IPS DF 4.7 (cell line): ENCODE measurements around the gene RNPEP.
"Not testable (repeated sequence)": the region's sequence is repeated elsewhere in the genome, so short reads cannot be mapped to it uniquely, and the experiment has no call there.

Experiments
- DNase-seq: peaks from one replicate; pipeline ENCODE4 v3.0.0-alpha.2; 2013; ENCODE audit warnings: low spot score; ENCODE audit errors: extremely low read depth

RNPEP gene

GRCh38 chr1:201982623-201983379 is at the start of gene RNPEP:
TSS of gene RNPEP (plus strand) at chr1:201982648. CDS start at chr1:201982667, 19 bp downstream.
- DNase-seq, result no peak

- no peak for DNase-seq
Observed at GRCh38 chr1:201933840-201934430, 48.5 kb upstream of the RNPEP start.

DNA sequence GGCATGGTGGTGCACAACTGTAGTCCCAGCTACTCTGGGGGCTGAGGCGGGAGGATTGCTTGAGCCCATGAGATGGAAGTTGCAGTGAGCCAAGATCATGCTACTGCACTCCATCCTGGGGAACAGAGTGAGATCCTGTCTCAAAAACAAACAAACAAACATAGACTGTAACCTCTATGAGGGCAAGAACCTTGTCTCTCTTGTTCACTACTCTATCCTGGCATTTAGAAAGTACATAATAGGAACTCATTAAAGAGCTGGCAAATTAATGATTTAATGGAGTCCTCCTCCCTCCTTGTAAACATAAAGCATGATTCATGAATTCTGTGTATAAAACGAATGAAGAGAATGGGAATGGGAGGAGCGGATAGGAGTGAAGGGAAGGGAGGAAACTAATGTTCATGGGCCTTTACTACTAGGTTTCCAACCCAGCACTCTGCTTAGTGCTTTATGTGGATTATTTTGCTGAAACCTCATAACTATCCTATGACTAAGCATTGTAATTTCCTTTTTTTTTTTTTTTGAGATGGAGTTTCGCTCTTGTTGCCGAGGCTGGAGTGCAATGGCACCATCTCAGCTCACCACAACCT is 44.7 kb upstream of the RNPEP start:
- no peak for DNase-seq

DNA sequence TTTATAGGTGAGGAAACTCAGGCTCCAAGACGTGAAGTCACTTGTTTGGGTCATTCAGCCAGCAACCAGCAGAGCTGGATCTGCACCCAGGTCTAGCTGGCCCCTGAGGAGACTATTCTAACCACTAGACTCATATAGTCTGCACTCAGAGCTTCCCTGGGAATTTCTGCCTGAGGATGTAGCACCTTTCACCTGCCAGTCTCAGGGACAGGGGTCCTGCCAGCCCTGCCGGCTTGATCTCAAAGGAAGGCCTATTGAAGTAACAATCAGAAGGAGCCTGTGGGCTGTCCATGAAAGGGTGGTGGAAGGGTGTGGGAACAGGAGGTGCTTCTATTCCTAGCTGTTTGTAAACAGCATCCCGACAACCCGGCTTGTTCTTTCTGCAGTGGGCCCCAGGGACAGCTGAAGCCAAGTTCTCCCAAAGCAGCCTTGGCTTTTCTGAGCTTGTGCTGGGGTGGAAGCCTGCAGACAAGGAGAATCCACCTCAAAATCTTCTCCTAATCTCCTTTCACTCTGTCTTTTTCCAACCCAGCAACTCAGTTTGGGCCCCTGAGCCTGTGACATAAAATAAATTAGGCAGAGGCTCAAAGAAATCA is 43.9 kb upstream of the RNPEP start:
- no peak for DNase-seq

GRCh38 chr1:201939148-201939547 is 43.3 kb upstream of the RNPEP start:
- DNase-seq, result no peak

DNA sequence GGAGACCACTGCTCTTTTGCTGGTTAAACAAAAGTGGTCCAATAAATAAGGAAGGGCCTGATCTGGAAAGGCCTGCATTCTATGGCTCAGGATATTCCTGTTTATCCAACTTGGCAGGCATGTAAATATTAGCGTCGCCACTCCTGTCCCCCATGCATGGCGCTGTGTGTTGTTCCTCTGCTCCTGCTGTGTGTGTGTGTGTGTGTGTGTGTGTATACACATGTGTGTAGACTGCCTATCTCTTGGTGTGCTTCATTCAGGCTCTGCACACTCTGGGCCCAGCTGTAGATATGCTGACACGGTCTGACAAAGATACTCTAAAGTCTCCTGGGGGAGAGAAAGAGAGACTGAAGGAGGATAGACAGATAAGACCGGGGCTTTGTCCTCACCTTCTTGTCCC is 42.9 kb upstream of the RNPEP start:
- no peak for DNase-seq

- DNase-seq, result not testable (repeated sequence)
Observed at GRCh38 chr1:201940316-201940715, 42.1 kb upstream of the RNPEP start.

DNA sequence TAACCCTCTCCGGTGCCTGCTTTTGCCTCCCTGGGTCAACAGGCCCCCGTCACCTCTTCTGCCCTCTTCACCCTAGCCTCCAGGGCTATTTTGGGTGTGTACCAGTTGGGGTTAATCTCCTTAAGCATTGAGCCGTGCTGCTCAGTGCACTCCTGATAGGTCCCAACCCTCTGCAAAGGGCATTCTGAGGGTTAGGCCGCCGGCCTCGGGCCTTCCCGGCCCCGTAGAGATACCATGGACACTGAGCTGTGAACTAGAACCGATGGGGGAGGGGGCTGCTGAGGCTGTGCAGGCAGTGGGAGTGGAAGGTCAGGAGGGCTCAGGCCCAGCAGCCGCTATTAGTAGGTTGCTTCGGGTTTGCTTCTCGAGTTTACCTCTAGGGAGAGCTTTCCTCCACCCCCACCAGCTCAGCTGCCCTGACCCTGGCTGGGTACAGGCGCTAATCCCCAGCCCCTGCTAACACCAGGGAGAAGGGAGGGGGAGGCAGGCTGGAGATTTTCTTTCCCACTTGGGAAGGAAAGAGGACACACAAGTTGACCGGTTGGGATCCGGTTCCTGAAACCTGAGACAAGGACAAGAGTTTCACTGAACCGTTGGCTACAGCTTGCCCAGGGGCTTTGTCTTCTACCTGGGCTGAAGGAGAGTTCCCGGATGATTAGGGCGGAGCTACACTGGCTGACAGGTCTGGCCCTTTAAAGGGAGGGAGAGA is 40.9 kb upstream of the RNPEP start:
- DNase-seq, result peak; percentile 90

DNA sequence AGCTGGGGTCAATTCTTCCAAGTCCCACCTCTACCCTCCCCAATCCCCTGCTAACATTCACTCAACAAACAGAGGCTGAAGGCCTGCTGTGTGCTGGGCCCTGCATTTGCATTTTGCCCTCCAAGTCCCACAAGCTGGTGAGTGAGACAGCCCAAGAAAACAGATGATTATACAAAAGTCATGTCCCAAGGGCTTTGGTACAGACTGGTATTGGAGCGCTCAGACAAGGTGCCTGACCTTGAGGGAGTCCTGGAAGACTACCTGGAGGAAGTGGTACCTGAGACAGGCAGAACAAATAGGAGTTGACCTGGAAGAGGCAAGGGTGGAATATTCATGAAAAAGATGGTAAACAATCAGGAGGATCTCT is 40.3 kb upstream of the RNPEP start:
- DNase-seq, result no peak

GRCh38 chr1:201944002-201944401 is 38.4 kb upstream of the RNPEP start:
- no peak for DNase-seq

DNA sequence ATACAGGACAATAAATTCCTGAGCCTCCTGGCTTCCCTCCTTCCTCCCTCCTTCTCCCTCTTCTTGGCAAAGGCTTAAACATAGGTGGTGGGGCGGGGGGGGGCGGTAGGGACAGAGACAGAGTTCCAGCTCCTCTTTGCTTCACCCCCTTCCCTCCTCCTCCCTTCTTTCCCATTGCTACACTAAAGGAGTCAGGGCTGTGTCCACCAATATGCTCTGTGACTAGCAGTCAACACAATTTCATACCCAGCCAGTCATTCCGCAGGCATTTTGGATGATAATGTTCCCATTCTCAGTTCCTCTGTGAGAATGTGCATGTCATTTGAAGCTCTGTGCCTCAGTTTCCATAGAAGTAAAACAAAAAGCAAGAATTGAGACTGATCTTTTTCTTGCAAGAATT is 37.8 kb upstream of the RNPEP start:
- no peak for DNase-seq

GRCh38 chr1:201945157-201945556 is 37.3 kb upstream of the RNPEP start:
- no peak for DNase-seq

DNA sequence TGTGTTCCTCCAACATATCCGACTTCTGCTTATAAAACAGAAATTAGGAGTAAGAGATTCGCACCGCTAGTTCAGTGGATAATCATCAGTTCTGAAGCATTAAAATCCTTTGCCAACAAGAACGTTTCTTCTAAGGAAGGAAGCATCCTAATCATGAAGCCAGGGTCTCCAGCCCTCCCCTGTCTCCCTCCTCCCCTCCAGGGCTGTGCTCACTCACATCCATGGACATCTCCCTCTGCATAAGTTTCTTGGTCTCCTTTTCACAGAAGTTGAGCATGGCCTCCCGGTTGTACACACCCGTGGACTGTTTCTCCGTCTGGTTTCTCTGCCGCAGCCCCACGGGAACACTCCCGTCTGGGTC is 36.6 kb upstream of the RNPEP start:
- DNase-seq, result no peak

GRCh38 chr1:201946224-201946908 is 36.1 kb upstream of the RNPEP start, which contains the start of gene LMOD1:
TSS of gene LMOD1 (minus strand) at chr1:201946548. CDS start at chr1:201946340, 208 bp downstream.
- peak; percentile 36 for DNase-seq

DNA sequence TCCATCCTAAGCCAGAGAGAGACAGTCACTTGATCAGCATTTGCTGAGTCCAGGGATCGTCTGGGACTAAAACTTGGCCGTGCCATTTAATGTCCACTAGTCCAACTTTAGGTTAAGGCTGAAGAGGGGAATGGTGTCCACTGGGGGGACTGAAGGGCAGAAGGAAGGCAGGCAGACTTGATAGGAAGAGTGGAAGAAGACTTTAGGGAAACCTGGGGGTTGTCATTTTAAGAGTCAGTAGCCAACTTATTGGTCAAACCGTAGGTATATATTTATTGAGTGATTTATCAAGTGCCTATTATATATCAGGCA is 34.8 kb upstream of the RNPEP start:
- no peak for DNase-seq

GRCh38 chr1:201949491-201949890 is 33.0 kb upstream of the RNPEP start:
- no peak for DNase-seq

GRCh38 chr1:201954263-201955008 is 28.0 kb upstream of the RNPEP start:
- no peak for DNase-seq

GRCh38 chr1:201955009-201955728 is 27.3 kb upstream of the RNPEP start, which contains the start of gene TIMM17A:
TSS of gene TIMM17A (plus strand) at chr1:201955503. CDS start at chr1:201955527, 24 bp downstream.
- DNase-seq, result peak; percentile 87

- DNase-seq, result no peak
Observed at GRCh38 chr1:201955729-201956143, 26.7 kb upstream of the RNPEP start.

- DNase-seq, result no peak
Observed at GRCh38 chr1:201958348-201958747, 24.1 kb upstream of the RNPEP start.
